Pericardium fibroblast (primary cell): ENCODE measurements around the gene CCDC177. TPM values are rescaled to one million over a fixed set of nuclear protein-coding genes. Genes with fewer than 3 reads are reported as not detected.

ENCODE experiments used
- total RNA-seq: library from RNA; depleted of rRNA; stranded (reverse); fragments of >200 nt; gene quantifications from 2 replicates; pipeline ENCODE4 v1.2.3, GENCODE V29; 2015

Gene CCDC177
- 0.12 TPM in 1 of 2 replicates, not detected in the other for total RNA-seq

GRCh38 chr14:69574263-69574953 is at the start of gene CCDC177:
TSS of gene CCDC177 (minus strand) at chr14:69574871. CDS start at chr14:69573622, 1,249 bp downstream.

GRCh38 chr14:69611172-69612013 is 36.7 kb upstream of the CCDC177 start, which contains the start of gene SUSD6:
TSS of gene SUSD6 (plus strand) at chr14:69611596. CDS start at chr14:69658593, 46,997 bp downstream.

Other genes with a start within 250 kb of the CCDC177 start
- gene ERH, start 176.6 kb downstream of the CCDC177 start, total RNA-seq = 92.1 and 94.9 TPM in 2 replicates
- gene SLC39A9, start 176.2 kb downstream of the CCDC177 start, total RNA-seq = 63.8 and 67.2 TPM in 2 replicates
- under 0.01 TPM in 1 of 2 replicates, not detected in the other for gene PLEKHD1, start 90.1 kb downstream of the CCDC177 start, total RNA-seq
- gene SUSD6, start 36.7 kb upstream of the CCDC177 start, total RNA-seq = 11.1 and 13.7 TPM in 2 replicates
- 142 and 157 TPM in 2 replicates for gene SRSF5, start 192.3 kb upstream of the CCDC177 start, total RNA-seq
- not detected in 2 replicates for gene SLC10A1, start 222.4 kb upstream of the CCDC177 start, total RNA-seq